Hematopoietic multipotent progenitor cell treated with erythropoietin and hydrocortisone succinate and interleukin-3 and kit ligand, for 4 days (in vitro differentiated cells): Measurements from ENCODE around the gene L2HGDH.

Source experiments
- DNase-seq: peaks from one replicate; pipeline ENCODE4 v3.0.0-alpha.2; 2015

Gene L2HGDH

DNA sequence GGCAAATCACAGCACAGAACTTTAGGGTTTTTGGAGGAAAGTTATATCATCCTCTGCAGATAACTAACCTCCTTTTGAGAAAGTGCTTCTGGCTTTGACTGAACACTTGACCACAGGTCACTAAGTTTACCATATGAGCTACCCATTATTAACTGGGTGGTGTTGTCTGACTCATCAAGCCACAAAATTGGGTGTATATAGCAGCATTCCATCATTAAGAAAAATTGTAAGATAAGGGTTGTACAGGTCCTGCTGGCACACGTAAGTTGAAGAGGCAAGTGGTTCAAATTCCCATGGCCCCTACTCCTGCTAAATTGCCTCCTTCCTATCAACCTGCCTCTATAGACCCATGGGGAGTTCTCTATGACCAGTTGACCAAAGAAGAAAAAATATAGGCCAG lies 39.5 kb downstream of the L2HGDH start:
- no peak for DNase-seq

DNA sequence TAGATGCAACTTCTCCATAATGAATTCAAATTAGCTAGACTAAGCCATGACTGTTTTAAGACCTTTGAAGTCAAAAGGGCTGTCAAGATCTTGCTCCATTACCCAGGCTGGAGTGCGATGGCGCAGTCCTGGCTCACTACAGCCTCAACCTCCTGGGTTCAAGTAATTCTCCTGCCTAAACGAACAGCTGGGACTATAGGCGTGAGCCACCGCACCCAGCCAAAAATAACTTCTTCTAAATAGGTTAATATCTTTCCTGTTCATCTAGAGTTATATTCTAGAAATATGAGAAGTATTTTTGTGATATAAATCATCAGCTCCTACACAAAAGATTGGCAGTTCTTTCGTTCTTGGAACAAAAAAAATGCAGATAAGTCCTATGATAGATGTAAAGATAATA lies 41.1 kb downstream of the L2HGDH start:
- DNase-seq = no peak

DNA sequence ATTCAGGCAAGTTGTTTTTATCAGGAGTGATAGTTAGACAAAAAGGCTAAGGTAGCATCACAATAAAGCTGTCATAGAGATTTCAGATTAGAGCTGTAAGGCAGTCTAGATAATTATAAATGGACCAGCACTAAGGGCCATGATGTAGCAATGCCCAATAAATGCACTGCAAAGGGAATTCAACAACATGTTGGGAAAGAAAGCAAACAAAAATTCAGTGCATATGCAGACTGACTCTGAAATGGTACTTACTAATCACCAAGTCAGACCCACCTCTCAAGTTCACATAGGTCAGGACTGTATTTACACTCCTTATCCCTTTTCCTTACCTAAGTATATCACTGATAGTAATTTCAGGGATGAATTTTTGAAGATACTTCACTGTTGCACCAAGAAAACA lies 47.0 kb downstream of the L2HGDH start:
- DNase-seq = no peak

DNA sequence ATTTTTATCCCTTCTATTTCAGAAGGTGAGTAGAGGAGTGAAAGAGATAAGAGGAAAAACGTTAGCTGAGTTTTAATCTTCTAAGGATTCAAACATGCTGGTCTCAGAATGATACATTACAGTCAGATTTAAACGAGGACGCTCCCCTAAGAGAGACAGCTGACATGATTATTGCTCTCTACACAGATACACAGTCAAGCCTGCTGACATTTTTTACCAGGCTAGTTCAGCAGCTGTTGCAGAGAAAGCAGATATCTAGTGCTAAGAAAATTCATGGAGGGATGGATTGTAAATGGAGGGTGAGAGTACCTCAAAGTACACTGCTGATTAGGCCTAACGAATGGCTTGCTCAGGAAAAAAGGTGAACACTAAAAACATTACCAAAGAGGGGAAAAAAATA lies 48.7 kb downstream of the L2HGDH start:
- DNase-seq = no peak

DNA sequence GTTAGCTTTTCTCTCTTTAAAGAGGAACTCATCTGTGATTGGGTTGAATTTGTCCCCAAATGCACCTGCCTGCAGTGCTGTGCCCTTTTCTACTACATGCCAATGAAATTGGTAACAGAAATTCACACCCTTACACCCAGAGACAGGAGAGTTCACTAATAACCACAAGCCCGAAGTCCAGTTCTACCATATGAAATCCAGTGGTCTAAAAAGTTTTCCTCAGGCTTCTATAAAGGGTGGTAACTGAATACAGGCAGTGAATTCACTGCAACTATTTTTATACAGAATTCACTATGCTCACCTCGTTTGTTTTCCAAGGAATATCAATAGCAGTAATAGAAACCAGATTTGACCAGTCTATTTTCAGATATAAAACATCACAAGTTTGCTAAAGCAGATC lies 49.2 kb downstream of the L2HGDH start:
- DNase-seq = no peak

DNA sequence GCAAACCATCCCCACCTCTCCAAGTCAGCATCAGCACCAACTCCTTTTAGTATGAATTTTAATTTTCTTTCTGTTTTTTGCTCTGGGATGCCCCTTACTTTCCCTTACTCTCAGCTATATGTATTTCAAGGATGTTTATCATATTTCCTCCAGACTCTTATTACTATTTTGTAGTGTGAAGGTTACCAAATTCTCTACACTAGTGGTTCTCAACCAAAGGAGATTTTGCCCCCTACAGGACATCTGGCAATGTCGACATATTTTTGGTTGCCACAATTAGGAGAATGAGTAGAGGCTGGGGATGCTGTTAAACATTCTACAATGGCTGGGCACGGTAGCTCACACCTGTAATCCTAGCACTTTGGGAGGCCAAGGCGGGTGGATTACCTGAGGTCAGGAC lies 51.5 kb downstream of the L2HGDH start:
- peak; percentile 83 for DNase-seq

DNA sequence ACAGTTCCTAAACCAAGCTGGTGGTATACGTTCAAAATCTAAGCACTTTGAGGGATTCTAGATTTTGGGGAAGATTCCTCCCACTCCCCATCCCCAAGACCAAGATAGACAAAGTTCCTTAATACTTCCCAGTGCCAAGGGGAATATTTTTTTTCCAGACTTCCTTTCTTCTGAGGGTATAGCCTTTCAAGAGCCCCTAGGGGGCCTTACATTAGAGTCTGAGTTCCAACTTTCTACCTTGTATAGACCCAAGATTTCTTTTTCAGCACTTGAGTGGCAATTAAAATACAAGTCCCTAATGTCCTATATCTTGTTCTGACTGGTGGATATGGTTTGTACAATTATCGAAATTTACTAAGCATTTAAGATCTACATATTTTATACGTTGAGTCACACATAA lies 52.0 kb downstream of the L2HGDH start:
- DNase-seq = no peak

DNA sequence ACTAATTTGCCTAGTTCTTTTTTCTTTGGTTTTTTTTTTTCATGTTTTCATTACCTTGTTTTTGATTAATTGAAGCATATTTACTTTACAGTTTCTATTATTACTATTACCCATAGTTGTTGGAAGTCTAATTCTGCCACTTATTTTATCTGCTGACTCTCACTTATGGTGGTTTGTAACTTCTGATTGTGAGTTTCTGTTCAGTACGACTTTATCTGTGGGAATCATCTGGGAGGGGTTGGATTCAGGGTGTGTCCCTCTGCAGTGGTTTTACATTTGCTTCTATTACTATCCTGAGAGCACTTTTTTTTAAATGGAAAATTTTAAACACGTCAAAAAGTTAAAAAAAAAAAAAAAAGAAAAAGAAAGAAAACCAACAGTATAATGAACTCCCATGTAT lies 54.3 kb downstream of the L2HGDH start:
- DNase-seq = peak; percentile 91

DNA sequence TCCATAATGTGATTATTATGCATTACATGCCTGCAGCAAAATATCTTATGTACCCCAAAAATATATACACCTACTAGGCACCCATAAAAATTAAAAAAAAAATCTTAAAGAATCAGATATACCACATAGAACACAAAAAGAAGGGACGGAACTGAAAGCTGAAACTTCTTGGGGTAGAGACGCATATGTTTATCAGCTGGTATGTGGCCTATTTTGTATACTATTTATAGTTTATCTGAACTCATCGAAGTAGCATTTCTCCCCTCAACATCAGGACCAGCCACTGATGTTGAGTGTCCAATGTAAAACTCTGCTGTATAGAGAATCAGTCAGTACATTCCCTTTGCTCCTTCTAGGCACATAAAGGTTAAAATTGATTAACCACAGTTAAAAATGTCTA lies 57.8 kb downstream of the L2HGDH start:
- DNase-seq = no peak

DNA sequence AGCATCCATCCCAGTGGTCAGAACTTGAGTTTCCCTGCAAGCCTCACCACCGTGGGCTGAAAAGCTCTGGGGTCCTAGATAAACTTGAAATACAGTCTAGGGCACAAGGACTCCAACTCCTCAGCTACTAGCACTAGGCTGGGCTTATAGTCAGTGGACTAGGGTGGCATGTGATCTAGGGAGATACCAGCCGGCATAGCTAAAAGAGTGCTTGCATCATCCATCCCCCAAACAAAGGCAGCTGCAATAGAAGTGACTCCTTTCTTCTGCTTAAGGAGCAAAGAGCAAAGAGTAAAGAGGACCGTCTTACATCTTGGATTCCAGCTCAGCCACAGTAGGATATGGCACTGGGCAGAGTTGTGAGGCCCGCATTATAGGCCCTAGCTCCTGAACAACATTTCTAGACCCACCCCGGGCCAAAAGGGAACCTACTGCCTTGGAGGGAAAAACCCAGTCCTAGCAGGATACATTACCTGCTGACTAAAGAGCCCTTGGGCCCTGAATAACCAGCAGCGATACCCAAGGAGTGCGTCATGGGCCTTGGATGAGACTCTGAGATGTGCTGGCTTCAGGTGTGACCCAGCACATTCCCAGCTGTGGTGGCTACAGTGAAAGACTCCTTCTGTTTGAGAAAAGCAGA lies 62.8 kb downstream of the L2HGDH start:
- DNase-seq = peak; percentile 81

DNA sequence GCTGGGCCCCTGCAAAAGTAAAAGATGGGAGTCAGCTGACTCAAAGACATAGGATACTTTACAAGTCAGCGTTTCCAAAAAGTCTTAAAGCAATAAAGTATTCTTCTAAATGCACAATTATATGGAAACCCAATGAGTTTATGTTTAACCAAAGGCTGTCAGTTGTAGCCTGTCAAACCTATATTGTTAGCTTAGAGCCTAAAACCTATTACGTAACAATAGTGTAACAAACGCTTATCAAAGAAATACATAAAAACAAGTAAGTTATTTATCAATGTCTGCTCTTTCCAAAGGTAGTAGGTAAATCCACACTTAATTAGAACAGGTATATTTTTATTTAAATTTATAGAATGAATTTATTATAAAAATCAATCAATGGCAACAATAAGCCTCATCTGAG lies 64.8 kb downstream of the L2HGDH start:
- DNase-seq = no peak

DNA sequence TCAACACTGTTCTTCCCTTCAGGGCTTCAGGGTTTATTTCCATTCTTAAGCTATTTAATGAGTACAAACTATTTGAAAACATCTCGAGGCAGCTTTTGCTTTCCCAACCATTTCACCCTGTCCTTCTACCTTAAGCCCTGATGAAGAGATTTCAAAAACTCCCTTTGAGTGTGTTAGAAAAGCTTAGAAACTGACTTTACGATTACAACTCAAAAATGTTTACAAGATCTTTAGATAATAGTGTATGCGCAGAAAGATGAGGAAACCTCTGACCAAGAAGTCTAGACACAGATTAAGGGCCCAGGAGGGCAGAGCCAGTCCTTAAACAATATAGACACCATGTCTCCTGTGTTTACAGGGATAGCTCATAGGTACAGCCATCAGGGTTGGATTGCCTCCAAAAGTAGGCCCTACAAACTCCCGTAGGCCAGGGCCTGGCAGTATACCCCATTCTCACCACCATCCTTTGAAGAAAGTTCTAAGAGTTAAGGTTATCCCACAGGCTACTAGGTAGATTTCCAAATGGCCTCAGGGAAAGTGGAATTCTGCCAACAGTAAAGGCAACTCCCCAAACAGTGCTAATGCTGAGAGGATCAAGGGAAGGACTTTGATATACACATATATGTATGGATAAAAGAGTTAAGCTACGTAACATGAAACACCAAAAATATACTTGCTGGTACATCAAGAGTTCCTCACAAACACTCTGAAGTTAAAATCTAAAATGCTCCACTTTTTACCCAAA lies 69.3 kb downstream of the L2HGDH start:
- DNase-seq = no peak

DNA sequence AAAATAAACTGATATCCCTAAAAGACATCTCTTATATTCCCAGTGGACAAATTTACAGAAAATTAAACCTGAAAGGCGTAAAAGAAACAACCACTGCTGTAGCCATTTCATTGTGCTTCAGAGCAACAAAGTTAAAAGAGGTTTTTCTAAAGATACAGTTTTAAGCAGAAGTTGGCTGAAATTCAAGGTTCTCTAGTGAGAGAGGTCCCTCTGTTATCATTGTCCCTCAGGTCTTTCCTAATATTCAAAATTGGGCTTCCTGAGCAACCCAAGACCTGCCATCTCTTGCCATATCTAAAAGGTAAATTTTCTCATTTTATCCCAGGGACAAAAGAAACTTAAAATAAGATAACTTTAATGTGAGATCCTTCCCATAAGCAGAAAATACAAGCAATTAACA lies 69.9 kb downstream of the L2HGDH start:
- peak; percentile 50 for DNase-seq

DNA sequence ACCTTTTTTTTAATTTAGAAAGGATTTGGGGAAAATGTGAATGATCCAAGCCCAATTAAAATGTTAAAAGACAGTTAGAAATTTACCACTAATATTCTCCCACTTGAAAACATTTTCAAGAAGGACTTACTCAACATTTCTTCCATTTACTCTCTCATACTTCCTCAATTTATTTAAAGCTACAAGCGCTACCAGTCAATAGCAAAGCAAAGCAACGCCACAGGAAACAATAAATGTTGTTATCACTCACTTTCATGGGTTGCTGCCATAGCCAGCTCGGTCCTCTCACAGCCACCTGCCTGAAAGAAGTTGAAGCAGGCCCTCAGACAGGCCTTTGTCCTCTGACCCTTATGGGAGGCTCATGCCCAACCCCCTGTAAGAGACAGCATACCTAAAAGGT lies 74.6 kb downstream of the L2HGDH start:
- peak; percentile 79 for DNase-seq

DNA sequence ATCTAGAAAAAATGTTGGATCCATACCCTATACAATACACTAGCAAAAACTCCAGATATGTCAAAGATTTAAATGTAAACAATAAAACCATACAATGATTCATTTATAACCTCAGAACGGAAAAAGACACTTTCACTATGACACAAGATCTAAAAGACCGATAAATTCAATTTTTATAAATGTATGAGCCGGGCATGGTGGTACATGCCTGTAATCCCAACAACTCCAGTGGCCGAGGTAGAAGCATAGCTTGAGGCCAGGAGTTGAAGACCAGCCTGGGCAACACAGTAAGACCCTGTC lies 78.1 kb downstream of the L2HGDH start:
- DNase-seq = no peak

DNA sequence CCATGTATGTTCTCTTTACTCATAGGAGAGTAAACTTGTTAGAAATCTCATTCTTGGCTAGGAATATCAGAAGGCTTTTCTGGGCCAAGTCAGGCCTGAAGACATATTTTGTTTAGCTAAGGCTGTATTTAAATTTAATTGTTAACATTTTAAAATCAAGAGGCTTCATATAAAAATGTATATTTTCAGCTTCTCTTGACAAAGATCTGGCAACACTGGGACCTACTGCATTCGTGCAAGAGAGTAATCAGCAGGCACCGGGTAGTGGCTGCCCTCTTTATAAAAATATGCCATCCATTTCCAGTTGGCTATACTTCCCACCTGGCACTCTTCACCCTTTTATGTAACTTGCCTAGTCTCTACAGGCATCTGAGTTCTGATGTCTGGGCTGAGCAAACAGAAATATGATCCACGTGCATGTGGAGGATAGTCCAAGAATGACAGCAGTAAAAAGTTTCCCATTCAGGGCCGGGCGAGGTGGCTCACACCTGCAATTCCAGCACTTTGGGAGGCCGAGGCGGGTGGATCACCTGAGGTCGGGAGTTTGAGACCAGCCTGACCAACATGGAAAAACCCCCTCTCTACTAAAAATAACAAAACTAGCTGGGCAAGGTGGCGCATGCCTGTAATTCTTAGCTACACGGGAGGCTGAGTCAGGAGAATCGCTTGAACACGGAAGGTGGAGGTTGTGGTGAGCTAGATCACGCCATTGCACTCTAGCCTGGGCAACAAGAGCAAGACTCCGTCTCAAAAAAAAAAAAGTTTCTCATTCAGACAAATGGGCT lies 78.7 kb downstream of the L2HGDH start:
- no peak for DNase-seq

DNA sequence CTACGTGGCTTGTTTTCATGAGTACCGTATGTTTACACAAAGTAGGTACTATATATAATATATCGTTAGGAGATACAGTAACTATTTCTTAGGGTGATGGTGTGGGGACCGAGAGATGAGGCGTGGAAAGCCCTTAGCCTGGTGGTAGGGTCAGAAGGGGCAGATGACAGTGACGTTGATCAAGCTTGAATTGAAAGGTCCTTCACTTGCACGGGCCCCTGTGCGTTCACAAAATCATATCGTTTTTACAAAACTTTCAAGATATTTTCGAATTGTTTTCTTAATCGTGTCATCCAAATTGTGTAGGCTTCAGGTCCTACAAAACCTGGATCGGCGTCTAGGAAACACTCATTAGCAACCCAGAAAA lies 79.8 kb downstream of the L2HGDH start:
- no peak for DNase-seq

DNA sequence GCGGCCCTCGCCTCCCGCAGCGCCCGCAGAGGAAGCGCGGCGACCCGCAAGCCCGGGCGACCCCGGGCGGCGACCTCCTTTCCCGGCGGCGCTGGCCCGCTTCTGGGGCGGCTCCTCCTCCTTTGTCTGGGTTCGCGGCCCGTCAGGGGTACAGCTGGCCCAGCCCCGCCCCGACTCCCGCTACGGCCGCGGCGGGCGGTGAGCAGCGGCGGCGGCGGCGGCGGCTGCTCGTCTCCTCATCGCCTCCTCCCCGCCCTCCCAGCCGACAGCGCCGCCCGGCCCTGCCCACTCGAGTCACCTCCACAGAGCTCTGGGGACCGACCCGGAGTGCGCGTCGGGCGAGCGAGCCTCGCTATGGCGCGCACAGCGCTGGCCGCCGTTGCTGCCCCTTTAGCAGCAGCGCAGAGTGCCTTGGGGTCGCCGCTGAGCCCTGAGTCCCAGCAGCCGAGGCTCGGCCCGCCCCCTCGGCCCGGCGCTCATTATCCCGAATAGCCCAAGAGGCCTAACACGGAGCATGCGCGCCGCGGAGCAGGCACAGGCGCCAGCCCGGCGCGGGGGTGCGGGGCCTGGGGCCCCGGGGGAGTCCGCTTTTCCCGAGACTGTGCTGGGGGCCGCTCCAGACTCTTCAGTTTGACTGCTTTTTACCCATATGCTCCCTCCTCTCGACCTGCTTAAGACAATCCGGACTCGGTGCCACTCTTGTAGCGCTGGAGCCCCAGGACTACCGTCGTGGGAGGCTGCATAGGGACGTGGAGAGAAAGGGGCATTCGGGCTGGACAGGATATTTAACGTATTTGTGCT lies 80.4 kb downstream of the L2HGDH start, which contains the start of gene SOS2:
Gene SOS2 (minus strand): TSS at position 104 of the 801 bp plus-strand sequence. CDS start 295 bp downstream, outside the sequence.
- DNase-seq = peak; percentile 94

DNA sequence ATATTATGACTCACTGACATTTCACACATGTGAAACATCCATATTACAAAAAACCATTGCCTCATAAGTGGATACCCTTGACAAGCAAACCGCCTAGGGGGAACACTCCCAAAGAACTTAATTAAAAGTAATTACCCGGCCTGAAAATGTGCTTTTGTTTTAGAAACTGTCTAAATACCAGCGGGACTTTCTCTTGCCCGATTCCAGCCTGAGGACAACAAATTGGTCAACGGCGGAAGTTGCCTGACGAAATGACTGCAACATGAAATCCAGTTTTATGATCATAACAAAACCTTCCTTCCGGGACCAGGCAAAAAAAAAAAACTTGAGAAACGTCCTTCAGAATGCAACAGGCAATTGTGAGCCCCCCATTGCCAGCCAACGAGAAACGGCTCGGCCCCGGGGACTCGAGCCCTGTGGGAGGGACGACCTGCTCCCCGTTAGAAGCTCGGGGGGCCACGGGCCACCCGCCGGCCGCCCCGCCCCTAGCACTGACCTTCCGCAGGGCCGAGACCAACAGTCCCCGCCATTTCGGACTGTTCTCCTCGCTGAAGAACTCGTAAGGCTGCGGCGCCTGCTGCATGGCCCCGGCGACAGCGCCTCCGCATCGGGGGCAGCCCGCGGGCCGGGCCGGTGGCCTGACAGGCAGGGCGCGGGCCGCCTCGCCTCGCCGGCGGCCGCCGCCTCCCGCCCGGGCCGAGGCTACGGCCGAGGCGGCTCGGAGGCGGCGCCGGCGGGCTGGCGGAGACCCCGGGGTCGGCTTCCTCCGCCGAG lies 81.1 kb downstream of the L2HGDH start:
- DNase-seq = peak; percentile 82

DNA sequence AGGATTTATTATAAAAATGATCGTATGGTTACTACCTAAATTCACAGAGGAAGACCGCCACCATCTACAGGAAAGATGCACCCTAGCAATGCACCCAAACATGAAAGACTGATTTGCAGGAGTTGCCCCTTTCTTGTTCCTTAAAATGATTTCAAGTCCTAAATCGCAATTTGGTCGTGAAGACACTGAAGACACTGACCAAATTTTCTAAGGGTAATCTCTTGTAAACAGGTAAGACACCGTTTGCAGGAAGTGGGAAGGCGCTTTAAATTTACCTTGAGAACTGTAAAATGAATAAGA lies 81.7 kb downstream of the L2HGDH start:
- DNase-seq = peak; percentile 27

DNA sequence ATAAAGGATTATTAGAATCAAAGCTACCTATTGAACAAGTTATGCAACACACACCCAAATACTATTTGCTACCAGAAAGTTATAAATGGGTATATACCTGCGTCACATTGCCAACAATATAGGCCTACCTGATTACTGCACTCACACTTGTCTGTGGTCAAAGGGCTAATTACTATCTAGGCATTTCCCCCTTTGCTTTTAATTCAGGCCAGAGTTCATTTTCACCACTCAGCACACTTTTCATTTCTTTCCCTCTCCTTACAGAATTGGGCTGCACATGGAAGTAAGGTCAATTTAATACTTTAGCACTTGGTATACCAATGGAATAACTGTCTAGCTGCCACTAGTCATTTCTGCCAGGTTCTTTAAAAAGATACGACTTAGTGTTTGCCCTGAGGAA lies 82.3 kb downstream of the L2HGDH start:
- no peak for DNase-seq

DNA sequence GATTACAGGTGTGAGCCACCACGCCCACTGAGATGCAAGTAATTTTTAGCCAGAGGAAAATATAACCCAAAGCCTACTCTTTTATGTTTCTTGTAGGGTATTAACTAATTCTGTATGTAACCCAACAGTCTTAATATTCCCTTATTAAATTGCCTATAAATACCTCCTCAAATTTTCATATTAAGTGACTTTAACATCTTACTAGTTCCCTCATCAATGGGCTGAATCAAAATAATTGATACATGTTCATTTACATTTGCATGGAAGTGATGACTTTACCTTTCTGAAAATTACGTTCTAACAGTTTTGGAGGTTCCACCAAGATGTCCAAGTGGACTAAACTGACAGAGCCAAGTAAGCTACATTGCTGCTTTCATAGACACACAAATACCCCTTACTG lies 83.7 kb downstream of the L2HGDH start:
- no peak for DNase-seq

DNA sequence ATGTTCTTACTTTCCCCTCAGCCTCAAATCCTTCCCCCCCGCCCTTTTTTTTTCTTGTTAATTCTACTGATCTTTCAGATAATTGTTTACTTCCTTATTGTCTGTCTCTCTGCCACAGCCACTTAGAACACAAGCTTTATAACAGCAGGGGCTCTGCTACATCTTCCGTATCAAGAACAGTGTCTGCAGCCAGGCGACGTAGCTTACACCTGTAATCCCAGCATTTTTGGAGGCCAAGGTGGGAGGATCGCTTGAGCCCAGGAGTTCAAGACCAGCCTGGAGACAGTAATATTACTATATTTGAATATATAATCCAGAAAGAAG lies 86.1 kb downstream of the L2HGDH start:
- peak; percentile 71 for DNase-seq
